GM23338 (cell line): ENCODE results near the gene CDHR3. TPM values are rescaled to one million over a fixed set of nuclear protein-coding genes. Genes with fewer than 3 reads are reported as not detected.

Experiments used
- ATAC-seq: fragments of 200-7000 bp; cut with Tn5 transposase; 3 replicates; pipeline ENCODE4 v1.9.1; 2020
- DNase-seq: peaks from one replicate; pipeline ENCODE4 v3.0.0-alpha.2; 2015; ENCODE audit warnings: low spot score
- H2AFZ ChIP-seq: fragments of 200-600 bp; sonication (generic); 2 replicates; pipeline ENCODE4 v1.8.0; 2016; ENCODE audit warnings: antibody characterized with exemption, mild to moderate bottlenecking, moderate library complexity
- H3F3A ChIP-seq: fragments of 200-600 bp; sonication (generic); replicated peaks from 2 replicates; pipeline ENCODE4 v1.8.0; 2017; ENCODE audit warnings: antibody characterized with exemption, mixed run types, low read depth
- H3K27ac ChIP-seq: fragments of 200-600 bp; sonication (generic); 2 replicates; pipeline ENCODE4 v1.6.1; 2016; ENCODE audit warnings: low read depth
- H3K27me3 ChIP-seq: fragments of 200-600 bp; sonication (generic); 2 replicates; pipeline ENCODE4 v1.8.0; 2016; ENCODE audit warnings: mild to moderate bottlenecking, mixed run types, moderate library complexity; ENCODE audit not compliant: insufficient read depth
- H3K36me3 ChIP-seq: fragments of 200-600 bp; sonication (generic); 2 replicates; pipeline ENCODE4 v1.8.0; 2016; ENCODE audit warnings: mild to moderate bottlenecking; ENCODE audit not compliant: insufficient read depth
- H3K4me1 ChIP-seq: fragments of 200-600 bp; sonication (generic); 2 replicates; pipeline ENCODE4 v1.8.0; 2016; ENCODE audit warnings: mild to moderate bottlenecking, moderate library complexity; ENCODE audit not compliant: insufficient read depth
- H3K4me2 ChIP-seq: fragments of 200-600 bp; sonication (generic); 2 replicates; pipeline ENCODE4 v1.7.1; 2017; ENCODE audit warnings: mixed run types
- H3K4me3 ChIP-seq: fragments of 200-600 bp; sonication (generic); 2 replicates; pipeline ENCODE4 v1.6.1; 2016; ENCODE audit warnings: mixed run types
- H3K79me2 ChIP-seq: fragments of 200-600 bp; sonication (generic); replicated peaks from 2 replicates; pipeline ENCODE4 v1.8.0; 2017; ENCODE audit warnings: mild to moderate bottlenecking; ENCODE audit not compliant: insufficient read depth
- H3K9me2 ChIP-seq: fragments of 200-600 bp; sonication (generic); 2 replicates; pipeline ENCODE4 v1.8.0; 2017; ENCODE audit not compliant: insufficient read depth
- H4K20me1 ChIP-seq: fragments of 200-600 bp; sonication (generic); replicated peaks from 2 replicates; pipeline ENCODE4 v1.8.0; 2017; ENCODE audit warnings: mild to moderate bottlenecking; ENCODE audit not compliant: insufficient read depth
- H3K27ac Mint-ChIP-seq: 2 replicates; pipeline ENCODE4 v1.8.0; 2020; ENCODE audit warnings: inconsistent platforms, mild to moderate bottlenecking, moderate library complexity, mixed read lengths
- H3K27me3 Mint-ChIP-seq: 3 replicates; pipeline ENCODE4 v1.8.0; 2022; ENCODE audit warnings: low read depth, mild to moderate bottlenecking, moderate library complexity, mixed read lengths, inconsistent platforms; ENCODE audit not compliant: insufficient read depth, poor library complexity
- H3K36me3 Mint-ChIP-seq: 3 replicates; pipeline ENCODE4 v1.8.0; 2021; ENCODE audit warnings: low read depth, mild to moderate bottlenecking, inconsistent platforms, moderate library complexity, mixed read lengths
- H3K4me1 Mint-ChIP-seq: 3 replicates; pipeline ENCODE4 v1.8.0; 2020; ENCODE audit warnings: mild to moderate bottlenecking, inconsistent platforms, mixed read lengths
- H3K4me3 Mint-ChIP-seq: 3 replicates; pipeline ENCODE4 v1.8.0; 2021; ENCODE audit warnings: moderate library complexity, mild to moderate bottlenecking, inconsistent platforms, mixed read lengths
- H3K9me3 Mint-ChIP-seq: 3 replicates; pipeline ENCODE4 v1.8.0; 2020; ENCODE audit warnings: moderate library complexity, mild to moderate bottlenecking, inconsistent platforms, mixed read lengths
- CREB1 ChIP-seq: fragments of 250-450 bp; sonication (Bioruptor Pico); IDR thresholded peaks from 2 replicates; pipeline ENCODE4 v1.5.0; 2020; ENCODE audit warnings: low read depth, mild to moderate bottlenecking, moderate library complexity
- EZH2 ChIP-seq: fragments of 200-600 bp; sonication (generic); IDR thresholded peaks from one replicate; pipeline ENCODE4 v1.8.0; 2017; ENCODE audit warnings: antibody characterized with exemption, mild to moderate bottlenecking, low read depth; ENCODE audit not compliant: unreplicated experiment
- EZH2phosphoT487 ChIP-seq: fragments of 200-600 bp; sonication (generic); IDR thresholded peaks from one replicate; pipeline ENCODE4 v1.8.1; 2018; ENCODE audit warnings: antibody characterized with exemption; ENCODE audit not compliant: unreplicated experiment
- NANOG ChIP-seq: IDR thresholded peaks from 2 replicates; pipeline ENCODE4 v1.6.1; 2016; ENCODE audit warnings: antibody characterized with exemption, borderline replicate concordance
- ZNF114 ChIP-seq: fragments of 250-450 bp; sonication (Bioruptor Pico); IDR thresholded peaks from 2 replicates; pipeline ENCODE4 v1.5.0; 2020; ENCODE audit warnings: mild to moderate bottlenecking, moderate library complexity
- ZNF331 ChIP-seq: fragments of 250-450 bp; sonication (Bioruptor Pico); IDR thresholded peaks from 2 replicates; pipeline ENCODE4 v1.5.0; 2020; ENCODE audit warnings: low read depth, mild to moderate bottlenecking, moderate library complexity
- polyA plus RNA-seq: library from polyadenylated mRNA; unstranded; fragments of >200 nt; fragmentation: Nextera tagmentation; extraction: Ambion mirVana; gene quantifications from 2 replicates; pipeline ENCODE4 v1.2.1, GENCODE V29; 2016
- total RNA-seq: library from RNA; depleted of rRNA; stranded (reverse); fragments of >200 nt; shearing (Covaris generic); gene quantifications from 2 replicates; pipeline ENCODE4 v1.2.3, GENCODE V29; 2014
- TF ChIP-seq, protein P1 (sequence below): IDR thresholded peaks from one replicate; pipeline ENCODE4 v1.6.1; 2018; ENCODE audit warnings: antibody characterized with exemption; ENCODE audit not compliant: unreplicated experiment
- TF ChIP-seq, protein P2 (sequence below), 2 experiments: fragments of 200-600 bp in 1 of 2; sonication (generic) in 1 of 2; conservative IDR thresholded peaks; 2 replicates each; pipeline versions ENCODE4 v1.5.1 to v1.6.1; 2016 to 2017; ENCODE audit warnings: antibody characterized with exemption in 2 of 2, low read depth in 2 of 2, mild to moderate bottlenecking in 2 of 2, moderate library complexity in 1 of 2

Gene CDHR3
- total and polyA plus RNA-seq, 2 experiments from 2014 or later: 5.1 to 12.2 TPM

DNA sequence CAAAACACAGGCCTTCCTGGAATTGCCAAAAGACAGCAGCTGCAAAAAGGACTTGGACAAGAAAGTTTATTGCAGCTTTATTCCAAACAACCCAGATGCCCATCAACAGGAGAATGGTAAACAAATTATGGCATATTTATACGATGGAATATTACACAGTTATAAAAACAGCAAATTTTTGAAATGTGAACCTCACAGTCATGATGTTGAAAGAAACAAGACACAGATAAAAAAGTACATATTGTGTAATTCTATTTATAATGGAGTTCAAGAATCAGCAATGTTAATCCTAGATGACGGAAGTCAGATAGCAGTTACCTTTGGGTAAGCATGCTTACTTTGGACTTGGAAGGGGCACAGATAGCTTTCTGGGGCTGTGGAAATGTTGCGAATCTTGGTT is 104.6 kb downstream of the CDHR3 start:
- Mint-ChIP-seq H3K4me3 (no peak overlapping the region), H3K9me3 (no peaks in the 10 kb centered on the region), H3K27me3 (peaks cover 2% of the 10 kb centered on the region), H3K27ac (no peak overlapping the region), H3K4me1 (peaks cover 25% of the 10 kb centered on the region), H3K36me3 (no peaks in the 10 kb centered on the region)
- H3K4me3 ChIP-seq: no peak overlapping the region
- H3F3A ChIP-seq: 0 out of 2 replicates have a peak, but pooled peaks cover 7% of the 10 kb centered on the region
- H3K4me2 ChIP-seq: no peak overlapping the region
- no peak for ATAC-seq
- H3K4me1 ChIP-seq: peaks cover 22% of the 10 kb centered on the region
- no peak overlapping the region for H2AFZ ChIP-seq
- no peaks in the 10 kb centered on the region for H4K20me1 ChIP-seq
- H3K79me2 ChIP-seq: no peaks in the 10 kb centered on the region
- H3K27me3 ChIP-seq: no peaks in the 10 kb centered on the region
- no peak for DNase-seq
- H3K27ac ChIP-seq: no peak overlapping the region
- TF ChIP-seq, protein P1, sequence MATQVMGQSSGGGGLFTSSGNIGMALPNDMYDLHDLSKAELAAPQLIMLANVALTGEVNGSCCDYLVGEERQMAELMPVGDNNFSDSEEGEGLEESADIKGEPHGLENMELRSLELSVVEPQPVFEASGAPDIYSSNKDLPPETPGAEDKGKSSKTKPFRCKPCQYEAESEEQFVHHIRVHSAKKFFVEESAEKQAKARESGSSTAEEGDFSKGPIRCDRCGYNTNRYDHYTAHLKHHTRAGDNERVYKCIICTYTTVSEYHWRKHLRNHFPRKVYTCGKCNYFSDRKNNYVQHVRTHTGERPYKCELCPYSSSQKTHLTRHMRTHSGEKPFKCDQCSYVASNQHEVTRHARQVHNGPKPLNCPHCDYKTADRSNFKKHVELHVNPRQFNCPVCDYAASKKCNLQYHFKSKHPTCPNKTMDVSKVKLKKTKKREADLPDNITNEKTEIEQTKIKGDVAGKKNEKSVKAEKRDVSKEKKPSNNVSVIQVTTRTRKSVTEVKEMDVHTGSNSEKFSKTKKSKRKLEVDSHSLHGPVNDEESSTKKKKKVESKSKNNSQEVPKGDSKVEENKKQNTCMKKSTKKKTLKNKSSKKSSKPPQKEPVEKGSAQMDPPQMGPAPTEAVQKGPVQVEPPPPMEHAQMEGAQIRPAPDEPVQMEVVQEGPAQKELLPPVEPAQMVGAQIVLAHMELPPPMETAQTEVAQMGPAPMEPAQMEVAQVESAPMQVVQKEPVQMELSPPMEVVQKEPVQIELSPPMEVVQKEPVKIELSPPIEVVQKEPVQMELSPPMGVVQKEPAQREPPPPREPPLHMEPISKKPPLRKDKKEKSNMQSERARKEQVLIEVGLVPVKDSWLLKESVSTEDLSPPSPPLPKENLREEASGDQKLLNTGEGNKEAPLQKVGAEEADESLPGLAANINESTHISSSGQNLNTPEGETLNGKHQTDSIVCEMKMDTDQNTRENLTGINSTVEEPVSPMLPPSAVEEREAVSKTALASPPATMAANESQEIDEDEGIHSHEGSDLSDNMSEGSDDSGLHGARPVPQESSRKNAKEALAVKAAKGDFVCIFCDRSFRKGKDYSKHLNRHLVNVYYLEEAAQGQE: no peak
- H3K9me2 ChIP-seq: no peaks in the 10 kb centered on the region
- H3K36me3 ChIP-seq: no peaks in the 10 kb centered on the region

DNA sequence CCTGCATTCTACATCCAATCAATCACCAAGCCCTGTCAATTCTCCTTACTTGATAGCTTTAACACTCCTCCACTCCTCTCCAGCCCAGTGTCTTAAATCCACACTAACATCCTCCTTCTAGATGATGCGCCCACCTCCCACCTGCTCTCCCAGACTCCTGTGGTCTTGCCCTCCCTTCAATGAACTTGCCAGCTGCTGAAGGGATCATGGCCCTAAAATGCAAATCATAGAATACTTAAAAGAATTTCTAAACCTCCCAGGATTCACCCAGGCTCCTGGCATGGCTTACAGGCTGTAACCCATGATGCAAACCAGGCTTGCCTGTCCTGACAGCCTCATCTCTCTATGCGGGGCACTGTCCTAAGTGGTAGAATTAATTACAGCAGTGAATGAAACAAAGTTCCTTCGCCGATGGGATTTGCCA is 105.5 kb downstream of the CDHR3 start:
- Histone ChIP-seq H2AFZ (no peak overlapping the region), H4K20me1 (no peaks in the 10 kb centered on the region), H3K27ac (no peak overlapping the region), H3K4me2 (no peak overlapping the region), H3K4me3 (no peak overlapping the region), H3F3A (0 out of 2 replicates have a peak, but pooled peaks cover 7% of the 10 kb centered on the region), H3K36me3 (no peaks in the 10 kb centered on the region), H3K9me2 (no peaks in the 10 kb centered on the region), H3K4me1 (peaks cover 22% of the 10 kb centered on the region), H3K27me3 (no peaks in the 10 kb centered on the region), H3K79me2 (no peaks in the 10 kb centered on the region)
- Mint-ChIP-seq H3K9me3 (no peaks in the 10 kb centered on the region), H3K4me3 (no peak overlapping the region), H3K27me3 (peaks cover 2% of the 10 kb centered on the region), H3K36me3 (no peaks in the 10 kb centered on the region), H3K27ac (no peak overlapping the region), H3K4me1 (peaks cover 20% of the 10 kb centered on the region)
- DNase-seq (no peak), ATAC-seq (no peak)
- no peak for TF ChIP-seq EZH2phosphoT487
- TF ChIP-seq, protein P2, sequence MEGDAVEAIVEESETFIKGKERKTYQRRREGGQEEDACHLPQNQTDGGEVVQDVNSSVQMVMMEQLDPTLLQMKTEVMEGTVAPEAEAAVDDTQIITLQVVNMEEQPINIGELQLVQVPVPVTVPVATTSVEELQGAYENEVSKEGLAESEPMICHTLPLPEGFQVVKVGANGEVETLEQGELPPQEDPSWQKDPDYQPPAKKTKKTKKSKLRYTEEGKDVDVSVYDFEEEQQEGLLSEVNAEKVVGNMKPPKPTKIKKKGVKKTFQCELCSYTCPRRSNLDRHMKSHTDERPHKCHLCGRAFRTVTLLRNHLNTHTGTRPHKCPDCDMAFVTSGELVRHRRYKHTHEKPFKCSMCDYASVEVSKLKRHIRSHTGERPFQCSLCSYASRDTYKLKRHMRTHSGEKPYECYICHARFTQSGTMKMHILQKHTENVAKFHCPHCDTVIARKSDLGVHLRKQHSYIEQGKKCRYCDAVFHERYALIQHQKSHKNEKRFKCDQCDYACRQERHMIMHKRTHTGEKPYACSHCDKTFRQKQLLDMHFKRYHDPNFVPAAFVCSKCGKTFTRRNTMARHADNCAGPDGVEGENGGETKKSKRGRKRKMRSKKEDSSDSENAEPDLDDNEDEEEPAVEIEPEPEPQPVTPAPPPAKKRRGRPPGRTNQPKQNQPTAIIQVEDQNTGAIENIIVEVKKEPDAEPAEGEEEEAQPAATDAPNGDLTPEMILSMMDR (conservative IDR thresholded peaks at IDR 0.05; ENCODE audit: low read depth in 2 of 2): no peak
- no peak for TF ChIP-seq NANOG
- no peak for TF ChIP-seq EZH2
- TF ChIP-seq ZNF114 (CRISPR knock-in tag): no peak
- no peak for TF ChIP-seq ZNF331 (CRISPR knock-in tag)
- no peak for TF ChIP-seq CREB1 (CRISPR knock-in tag)
